ENCODE measurements around the gene TMEM109. TPM values are rescaled to one million over a fixed set of nuclear protein-coding genes. Genes with fewer than 3 reads are reported as not detected.

The TMEM109 gene
- total RNA-seq, 1 experiment from 2014 or later = 165 TPM

- Histone ChIP-seq H4K20me1 (ENCODE audit: low read length) (peaks cover 32% of the 10 kb centered on the region), H3K4me2 (ENCODE audit: low read length) (peak overlapping the region; percentile 96), H3K4me1 (ENCODE audit: insufficient read depth, low read length) (peaks cover 19% of the 10 kb centered on the region), H3K27ac (ENCODE audit: low read length) (peak overlapping the region; percentile 81), H3K36me3 (ENCODE audit: low read depth, low read length) (peaks cover 36% of the 10 kb centered on the region), H3F3A (ENCODE audit: low read length, unreplicated experiment) (no peaks in the 10 kb centered on the region), H3K79me2 (ENCODE audit: low read length) (peaks cover 43% of the 10 kb centered on the region), H2AFZ (ENCODE audit: low read length) (peak overlapping the region; percentile 27; the same call in 1 of the 2 replicates), H3K27me3 (ENCODE audit: low read length) (no peaks in the 10 kb centered on the region), H3K9ac (ENCODE audit: low read length) (peak overlapping the region; percentile 96), H3K4me3 (ENCODE audit: low read length) (peak overlapping the region; percentile 85), H3K9me2 (replicated peaks; ENCODE audit: low read length) (no peaks in the 10 kb centered on the region), H3K9me3 (ENCODE audit: low read length) (no peaks in the 10 kb centered on the region)
- TF ChIP-seq EZH2 (IDR thresholded peaks at IDR 0.05; ENCODE audit: low read length, unreplicated experiment) (no peak), EZH2phosphoT487 (IDR thresholded peaks at IDR 0.05; ENCODE audit: borderline replicate concordance, low read length) (no peak), CTCF (conservative IDR thresholded peaks at IDR 0.05; ENCODE audit: low read depth, low read length) (no peak)
- ChIA-PET POLR2A (ENCODE audit: unreplicated experiment) (no interaction called here), CTCF (interaction anchor here (0.6 kb wide), 1 partner anchor 1156 kb away, joined by 4 read pairs; no protein-coding TSS in a partner anchor)
- intact Hi-C loops (cut with micrococcal nuclease) = no loop called here
- TSS peak; percentile 48 for BruUV-seq (replicated peaks)
- DNase-seq = peak; percentile 86
- peak; percentile 61 for ATAC-seq
These were observed 8.3 kb upstream of the TMEM109 start for GRCh38 chr11:60905551-60906113.

GRCh38 chr11:60906132-60906972 lies 7.6 kb upstream of the TMEM109 start, which contains the start of gene PRPF19:
Gene PRPF19 (minus strand): TSS chr11:60906585. CDS start chr11:60906382, 203 bp downstream.
- Histone ChIP-seq H3K9me3 (ENCODE audit: low read length) (no peaks in the 10 kb centered on the region), H3K4me3 (ENCODE audit: low read length) (peak within 1 kb of the TSS; percentile 85), H3K9me2 (replicated peaks; ENCODE audit: low read length) (no peaks in the 10 kb centered on the region), H3K4me2 (ENCODE audit: low read length) (peak within 1 kb of the TSS; percentile 96), H3K9ac (ENCODE audit: low read length) (peak within 1 kb of the TSS; percentile 96), H3K4me1 (ENCODE audit: insufficient read depth, low read length) (peaks cover 19% of the 10 kb centered on the region), H2AFZ (ENCODE audit: low read length) (peak within 1 kb of the TSS; percentile 86), H3F3A (ENCODE audit: low read length, unreplicated experiment) (no peaks in the 10 kb centered on the region), H3K36me3 (ENCODE audit: low read depth, low read length) (peaks cover 30% of the 10 kb centered on the region), H4K20me1 (ENCODE audit: low read length) (peaks cover 32% of the 10 kb centered on the region), H3K79me2 (ENCODE audit: low read length) (peaks cover 43% of the 10 kb centered on the region), H3K27me3 (ENCODE audit: low read length) (no peaks in the 10 kb centered on the region), H3K27ac (ENCODE audit: low read length) (peak within 1 kb of the TSS; percentile 81)
- TF ChIP-seq CTCF (conservative IDR thresholded peaks at IDR 0.05; ENCODE audit: low read depth, low read length) = no peak
- TF ChIP-seq EZH2phosphoT487 (IDR thresholded peaks at IDR 0.05; ENCODE audit: borderline replicate concordance, low read length) = no peak
- no peak for TF ChIP-seq EZH2 (IDR thresholded peaks at IDR 0.05; ENCODE audit: low read length, unreplicated experiment)
- intact Hi-C loops (cut with micrococcal nuclease) = no loop called here
- ChIA-PET CTCF (interaction anchor here (0.6 kb wide), 1 partner anchor 1155 kb away, joined by 4 read pairs; no protein-coding TSS in a partner anchor), POLR2A (ENCODE audit: unreplicated experiment) (no interaction called here)
- BruUV-seq (replicated peaks) = no TSS peak
- DNase-seq = peak; percentile 100
- peak; percentile 95 for ATAC-seq
